NCI-H2107 treated with DMSO at 0.1 percent for 48 hours (cell line): Measurements from ENCODE around the gene IKZF2.
A peak's percentile ranks its signal among the peaks of the same experiment; 100 is the strongest.

Experiments
- DNase-seq: peaks from one replicate; lab custom pipeline; 2025; ENCODE audit not compliant: unreplicated experiment; lab: John Stamatoyannopoulos, UW

The IKZF2 gene

DNA sequence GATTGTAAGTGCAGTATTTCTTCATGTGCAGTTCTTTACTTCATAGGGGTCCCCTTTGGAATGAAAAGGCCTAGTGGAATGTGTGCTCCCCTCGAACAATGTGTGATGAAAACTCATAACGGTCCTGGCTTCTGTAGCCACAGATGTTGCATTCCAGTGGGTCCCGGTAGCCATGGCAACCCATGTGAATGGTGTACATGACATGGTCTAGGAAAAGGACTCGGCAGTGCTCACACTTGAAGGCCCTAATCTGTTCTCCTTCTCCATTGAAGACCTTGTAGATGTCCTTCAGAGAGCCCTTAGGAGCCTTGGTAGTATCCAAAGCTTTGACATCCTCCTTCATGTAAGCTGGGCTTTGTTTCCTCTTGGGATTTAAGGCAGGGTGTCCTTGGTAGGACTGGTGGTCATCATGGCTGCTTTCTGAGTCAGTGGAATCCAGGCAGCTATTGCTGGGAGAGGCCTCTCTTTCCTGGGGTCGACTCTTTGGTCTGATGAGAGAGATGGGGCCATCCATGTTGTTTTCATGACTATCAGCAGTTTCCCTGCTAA, 144.0 kb downstream of the IKZF2 start:
- DNase-seq: no peak

DNA sequence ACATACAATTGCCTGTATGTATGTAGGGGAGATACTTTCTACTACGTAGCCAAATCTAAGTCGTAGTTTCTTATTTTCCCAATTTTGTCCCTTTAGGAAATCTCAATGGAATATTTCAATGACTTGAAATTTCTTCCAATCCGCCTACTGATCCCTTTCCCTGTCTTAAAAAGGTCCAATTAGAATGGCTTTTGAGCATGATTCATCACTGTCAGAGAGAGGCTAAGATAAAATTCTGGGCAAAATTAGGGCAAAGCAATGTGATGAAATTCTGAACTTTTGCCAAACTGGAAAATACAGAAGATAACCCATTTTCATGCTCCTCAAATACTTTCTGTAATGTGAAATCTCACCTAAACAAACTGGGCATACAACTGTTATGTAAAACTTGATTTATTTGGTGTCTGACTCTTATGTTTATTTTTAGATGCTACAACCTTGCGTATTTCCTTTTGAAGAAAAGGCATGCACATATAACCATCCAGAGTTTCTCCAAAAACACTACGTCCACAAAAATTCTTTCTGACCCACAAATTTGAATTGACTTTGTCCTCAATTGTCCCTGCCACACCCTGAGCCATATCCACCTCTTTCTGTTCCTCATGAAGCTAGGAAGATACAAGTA, 147.1 kb downstream of the IKZF2 start:
- DNase-seq: no peak

DNA sequence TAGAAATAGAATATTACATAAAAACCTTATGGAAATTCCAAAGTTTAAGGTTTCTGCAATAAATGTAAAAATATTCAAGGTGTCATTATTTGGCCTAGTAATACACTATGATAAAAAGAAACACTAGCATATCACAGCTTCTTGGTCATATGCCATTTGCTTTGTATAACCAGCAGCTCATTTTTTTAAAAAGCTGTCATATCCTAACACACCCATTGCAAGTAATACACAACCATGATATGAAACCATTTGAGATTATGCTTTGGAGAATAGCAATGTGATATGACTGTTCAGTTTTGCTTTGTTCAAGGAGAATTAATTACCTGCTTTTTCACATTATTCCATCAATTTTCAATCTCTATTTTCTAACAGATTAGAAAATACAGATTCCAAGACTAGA, 149.0 kb downstream of the IKZF2 start:
- no peak for DNase-seq

DNA sequence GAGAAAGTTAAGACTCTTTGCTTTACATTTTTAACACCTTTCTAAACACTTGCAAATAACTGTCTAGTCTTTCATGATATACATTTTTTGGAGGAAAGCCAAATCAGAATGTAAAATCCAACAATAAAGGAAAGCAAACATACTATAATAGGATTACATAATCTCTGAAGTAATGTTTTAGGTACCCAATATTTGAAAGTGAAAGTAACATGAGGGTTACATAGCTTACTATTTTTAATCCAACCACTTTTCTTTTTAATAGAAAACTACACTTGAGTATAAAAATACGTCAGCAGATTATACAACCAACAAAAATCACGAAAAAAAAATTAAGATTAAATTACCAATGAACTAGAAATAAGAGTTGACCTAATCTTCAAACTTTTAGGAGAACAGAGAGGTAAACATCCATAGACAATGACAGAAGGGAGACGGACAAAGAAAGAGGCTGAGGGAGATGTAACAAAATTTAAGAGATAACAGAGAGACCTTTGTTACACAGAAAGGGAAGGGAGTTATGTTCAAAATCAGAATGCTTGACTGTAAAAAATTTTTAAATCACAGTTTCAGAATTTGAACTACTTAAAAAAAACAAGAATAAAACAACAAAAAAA, 150.0 kb downstream of the IKZF2 start:
- no peak for DNase-seq

DNA sequence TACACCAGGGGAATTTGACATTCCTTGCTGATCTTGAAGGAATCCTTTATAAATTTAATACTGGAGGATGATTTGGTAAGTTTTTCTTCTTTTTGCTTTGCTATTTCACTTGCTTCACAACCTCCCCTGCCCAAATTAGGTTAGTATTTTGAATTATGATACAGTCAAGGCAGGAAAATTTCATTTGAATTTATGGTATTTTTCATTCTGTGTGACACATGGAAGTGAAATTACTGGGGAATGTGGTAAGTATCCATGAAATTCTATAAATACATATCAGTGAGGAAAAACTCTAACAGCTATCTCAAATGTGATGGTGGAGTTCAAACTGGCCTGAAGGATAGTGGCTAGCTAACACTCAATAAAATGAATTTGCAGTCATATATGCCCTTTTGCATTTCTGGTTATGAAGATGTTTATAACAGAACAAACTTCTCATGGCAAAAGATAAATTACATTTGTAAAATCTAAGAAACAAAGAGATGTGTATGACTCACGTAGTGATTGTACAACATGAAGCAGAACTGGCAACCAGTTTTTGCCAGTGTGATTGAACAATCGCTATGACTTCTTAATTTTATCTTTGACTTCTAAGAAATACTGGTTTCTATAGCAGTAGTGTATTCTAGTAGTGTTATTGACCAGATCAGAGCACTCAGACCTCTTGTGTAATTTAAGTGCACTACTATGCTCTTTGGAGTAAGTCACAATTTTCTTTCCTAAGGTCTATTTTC, 152.6 kb downstream of the IKZF2 start:
- no peak for DNase-seq

DNA sequence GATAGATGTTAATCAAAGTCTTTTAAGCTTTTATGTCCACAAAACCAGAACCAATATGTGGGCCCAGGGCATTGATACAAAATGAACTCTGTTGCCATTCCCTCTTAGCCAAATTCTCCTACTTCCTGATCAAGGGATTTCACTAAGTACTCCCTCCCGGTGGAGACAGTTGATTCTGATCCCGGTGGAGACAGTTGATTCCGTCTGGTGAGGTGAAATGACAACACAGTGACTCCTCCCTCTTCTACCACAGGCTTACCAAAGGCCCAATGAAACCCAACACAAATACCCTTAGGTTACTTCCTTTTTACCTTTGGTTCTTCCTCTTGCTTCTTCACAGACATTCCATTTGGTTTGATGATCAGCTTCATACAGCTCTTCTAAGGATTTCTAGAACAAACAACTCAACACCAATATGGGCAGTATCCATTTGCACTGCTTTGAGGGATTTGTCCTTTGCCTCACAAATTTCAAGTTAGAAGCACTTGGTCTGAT, 153.8 kb downstream of the IKZF2 start:
- no peak for DNase-seq

DNA sequence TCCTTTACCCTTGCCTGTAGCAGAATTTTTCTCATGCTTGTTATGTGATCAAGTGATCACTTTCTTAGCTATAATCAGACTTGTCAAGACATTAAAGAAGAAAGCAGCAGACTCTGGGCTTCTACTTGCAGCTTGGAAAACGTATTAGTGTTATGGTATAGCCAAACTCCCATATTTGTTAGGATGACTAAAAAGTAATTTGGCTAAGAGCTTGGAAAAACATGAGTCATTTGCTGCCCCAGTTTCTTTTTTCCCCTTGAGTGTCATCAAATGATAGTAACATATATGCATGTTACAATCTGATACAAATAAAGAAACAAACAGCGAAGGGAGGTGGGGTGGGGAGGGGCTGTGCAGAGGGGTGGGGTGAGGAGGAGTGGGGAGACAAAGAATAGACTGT, 155.5 kb downstream of the IKZF2 start:
- no peak for DNase-seq

DNA sequence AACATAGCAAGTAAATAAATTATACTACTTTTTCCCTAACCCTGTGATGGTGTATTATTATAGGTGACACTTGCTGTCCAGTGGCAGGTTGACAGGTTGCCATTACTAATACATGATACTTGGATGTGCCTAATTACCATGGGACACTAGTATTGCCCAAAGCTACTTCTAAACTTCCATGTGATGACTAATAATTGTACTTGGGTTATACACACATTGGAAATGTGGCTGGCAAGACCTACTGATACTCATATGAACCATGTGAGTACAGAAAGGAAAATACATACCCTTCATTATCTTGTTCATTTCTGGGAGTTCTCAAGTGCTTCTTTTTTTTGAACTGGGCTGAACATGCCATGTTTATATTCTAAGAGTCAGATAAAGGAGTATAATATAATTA, 156.4 kb downstream of the IKZF2 start:
- DNase-seq: no peak

DNA sequence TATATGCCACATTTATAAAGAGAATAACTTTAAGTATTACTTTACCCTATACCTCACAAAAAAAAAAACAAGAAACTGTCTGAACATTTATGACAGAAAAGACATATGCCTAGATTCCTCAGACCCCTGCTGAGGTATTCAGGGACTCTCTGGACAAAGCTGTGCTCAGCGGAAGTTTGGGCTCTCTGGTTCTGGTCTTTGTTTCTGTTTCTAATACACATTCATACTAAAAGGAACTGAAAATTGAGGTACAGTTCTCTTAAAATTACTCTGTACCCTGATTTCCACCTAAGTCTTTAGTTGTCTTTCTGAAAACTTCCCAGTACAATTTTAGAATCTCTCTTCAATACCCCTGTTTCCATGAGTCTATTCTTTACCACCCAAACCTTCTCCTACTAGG, 160.3 kb downstream of the IKZF2 start:
- DNase-seq: no peak

DNA sequence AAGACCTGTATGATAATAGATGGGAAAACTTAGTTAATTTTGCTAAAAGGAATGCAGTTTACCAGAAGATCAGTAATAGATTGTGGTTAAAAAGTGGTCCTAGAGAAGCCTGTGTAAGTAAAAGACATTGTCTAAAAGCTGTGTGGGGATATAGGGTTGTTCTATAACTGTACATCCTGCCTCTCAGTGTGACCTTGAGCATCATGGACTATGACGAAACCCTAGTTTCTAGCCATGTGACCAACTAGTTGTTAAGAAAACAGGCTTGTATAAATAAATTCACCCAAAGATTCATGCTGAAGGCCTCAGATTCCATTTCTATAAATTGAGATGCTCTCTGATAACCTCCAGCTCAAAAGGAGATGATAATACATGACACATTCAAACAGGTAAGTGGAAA, 160.7 kb downstream of the IKZF2 start:
- DNase-seq: no peak

DNA sequence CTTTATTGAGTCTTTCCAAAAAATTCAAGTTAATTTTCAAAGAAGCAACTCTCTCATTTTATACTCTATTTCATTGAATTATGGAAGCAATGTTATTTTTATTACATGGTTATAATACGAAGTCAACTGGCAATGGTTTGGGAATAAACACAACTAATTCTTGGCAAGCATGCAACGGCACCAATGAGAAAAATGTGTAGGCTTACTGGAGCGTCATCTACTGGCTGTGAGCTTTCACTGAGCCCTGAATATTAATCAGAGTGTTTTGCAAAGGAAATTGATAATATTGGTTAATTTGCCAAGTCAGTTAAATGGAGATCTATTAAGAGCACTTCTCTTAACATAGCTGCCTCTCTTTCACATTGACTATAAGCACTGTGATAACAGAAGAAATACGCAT, 163.9 kb downstream of the IKZF2 start:
- DNase-seq: no peak

DNA sequence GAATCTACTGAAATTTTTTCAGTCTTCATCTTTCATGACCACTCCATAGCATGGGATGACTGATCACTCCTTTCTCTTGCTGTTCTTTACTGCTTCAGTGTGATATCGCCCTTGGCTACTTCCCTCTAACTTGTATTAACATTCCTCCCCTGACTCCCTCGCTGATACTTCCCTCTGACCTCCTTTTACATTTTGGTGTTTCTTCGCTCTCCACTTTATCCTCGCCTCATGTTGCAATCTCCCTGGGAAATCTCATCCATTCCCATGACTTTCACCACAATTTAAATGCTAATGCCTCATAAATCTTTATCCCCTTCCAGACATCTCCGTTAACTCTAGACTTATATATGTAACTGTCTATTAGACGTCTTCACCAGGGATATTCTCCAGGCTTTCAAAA, 167.3 kb downstream of the IKZF2 start:
- DNase-seq: no peak

DNA sequence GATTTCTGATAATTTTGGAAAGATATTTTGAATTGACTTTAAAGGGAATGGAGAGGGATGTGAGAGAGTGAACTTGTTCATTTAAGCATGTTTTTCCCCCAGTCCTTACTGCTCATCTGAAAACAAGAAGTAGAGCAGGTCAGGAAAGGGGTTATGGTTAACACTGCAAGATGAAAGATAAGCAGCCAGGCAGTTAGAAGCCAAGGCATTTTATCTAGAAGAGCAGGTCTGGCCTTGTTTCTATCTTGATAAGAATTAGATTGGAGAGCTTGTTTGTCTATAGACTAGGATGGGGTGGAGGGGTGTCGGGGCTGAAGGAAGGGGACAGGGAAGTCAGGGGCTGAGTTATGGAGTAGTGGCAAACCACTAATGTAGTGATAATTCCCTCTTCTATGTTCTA, 171.6 kb downstream of the IKZF2 start:
- no peak for DNase-seq

DNA sequence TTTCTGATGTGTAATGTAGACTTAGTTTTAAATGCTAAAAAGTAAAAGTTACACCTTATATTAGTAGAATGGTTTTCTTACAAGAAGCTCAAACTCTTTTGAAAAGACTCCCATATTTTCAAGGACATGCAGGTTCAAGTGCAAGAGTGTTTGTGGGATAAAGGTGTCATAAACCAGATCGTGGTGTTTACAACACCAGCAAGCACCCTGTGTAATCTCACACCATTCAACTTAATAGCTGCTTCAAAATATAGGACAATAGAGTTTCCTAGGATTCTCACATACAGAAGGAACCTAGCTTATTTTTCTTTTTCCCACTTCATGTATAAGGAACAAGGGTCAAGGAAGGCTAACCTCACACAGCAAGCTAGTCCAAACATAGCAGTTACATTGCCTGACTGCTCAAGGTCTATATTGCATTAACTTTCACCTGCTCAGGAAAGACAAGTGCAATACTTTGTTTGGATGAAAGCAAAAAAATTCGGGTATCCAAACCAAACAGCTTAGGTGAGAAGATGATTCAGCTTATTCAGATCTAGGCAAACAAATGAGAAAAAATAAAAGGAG, 172.3 kb downstream of the IKZF2 start:
- peak; percentile 37 for DNase-seq

DNA sequence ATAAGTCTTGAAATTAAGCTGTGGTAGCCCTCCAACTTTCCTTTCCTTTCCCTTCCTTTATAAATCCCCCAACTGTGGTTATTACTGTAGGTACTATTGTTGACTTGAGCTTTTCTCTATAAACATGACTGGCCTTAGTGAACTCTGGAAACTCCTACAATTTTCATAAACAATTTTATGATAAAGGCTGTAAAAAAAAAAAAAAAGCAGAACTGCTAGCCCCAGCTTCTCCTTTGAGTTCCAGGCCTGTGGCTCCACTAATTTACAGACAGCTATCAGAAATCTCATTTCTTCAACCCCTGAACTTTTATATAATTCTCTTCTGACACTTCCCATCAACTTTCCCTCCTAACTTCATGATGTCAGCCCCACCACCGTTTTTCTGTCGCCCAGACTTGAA, 174.3 kb downstream of the IKZF2 start:
- no peak for DNase-seq

DNA sequence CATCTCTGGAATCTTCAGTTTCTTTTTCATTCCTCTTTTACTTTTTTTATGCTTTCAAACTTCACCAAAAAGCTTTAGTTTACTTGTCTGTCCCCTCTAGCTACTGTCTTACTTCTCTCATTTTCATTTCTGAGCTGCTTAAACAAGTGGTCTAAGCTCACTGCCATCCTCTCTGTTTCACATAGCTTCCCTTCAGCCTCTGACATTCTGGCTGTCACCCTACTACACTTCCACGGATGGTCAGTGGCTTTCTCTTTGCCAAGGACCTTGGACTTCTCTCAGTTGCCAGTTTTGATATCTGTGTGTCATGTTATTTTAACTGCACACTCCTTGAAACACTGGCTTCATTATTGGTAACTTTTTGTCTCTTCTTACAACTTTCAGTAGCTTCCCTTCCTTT, 176.1 kb downstream of the IKZF2 start:
- no peak for DNase-seq

DNA sequence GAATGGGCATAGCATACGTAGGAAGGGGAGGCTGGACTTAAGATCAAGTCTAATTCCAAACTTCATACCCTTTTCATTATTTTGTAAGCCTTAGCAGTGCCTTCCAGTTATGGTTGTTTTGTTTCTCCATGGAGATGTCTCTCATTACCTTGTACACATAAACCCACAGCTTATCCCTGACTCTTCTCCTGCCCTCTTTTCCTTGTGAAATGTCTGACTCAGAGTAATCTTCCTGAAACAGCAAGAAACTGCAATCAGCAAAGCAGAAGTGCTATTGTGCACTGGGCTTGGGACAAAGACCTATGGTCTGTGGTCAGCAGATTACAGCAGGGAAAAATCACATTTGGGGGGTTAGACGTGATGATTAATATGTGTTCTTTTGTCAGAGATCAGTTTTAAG, 176.7 kb downstream of the IKZF2 start:
- no peak for DNase-seq

DNA sequence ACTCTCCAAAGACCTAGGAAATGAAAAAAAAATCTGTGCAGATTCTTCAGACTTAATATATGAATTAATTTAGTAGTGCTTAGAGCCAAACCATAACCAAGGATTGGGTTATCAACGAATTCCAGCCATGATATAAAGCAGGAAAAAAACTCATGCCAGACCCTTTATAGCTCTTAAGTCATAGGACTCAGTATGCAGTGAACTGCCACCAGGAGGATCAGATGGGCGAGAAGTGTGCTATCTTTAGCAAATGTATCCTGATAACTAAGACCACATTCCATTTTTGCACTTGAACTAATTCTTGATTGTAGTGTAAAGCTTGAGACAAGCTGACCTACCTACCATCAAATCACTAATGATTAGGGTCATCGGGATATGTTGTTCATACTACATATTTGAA, 178.1 kb downstream of the IKZF2 start:
- no peak for DNase-seq

DNA sequence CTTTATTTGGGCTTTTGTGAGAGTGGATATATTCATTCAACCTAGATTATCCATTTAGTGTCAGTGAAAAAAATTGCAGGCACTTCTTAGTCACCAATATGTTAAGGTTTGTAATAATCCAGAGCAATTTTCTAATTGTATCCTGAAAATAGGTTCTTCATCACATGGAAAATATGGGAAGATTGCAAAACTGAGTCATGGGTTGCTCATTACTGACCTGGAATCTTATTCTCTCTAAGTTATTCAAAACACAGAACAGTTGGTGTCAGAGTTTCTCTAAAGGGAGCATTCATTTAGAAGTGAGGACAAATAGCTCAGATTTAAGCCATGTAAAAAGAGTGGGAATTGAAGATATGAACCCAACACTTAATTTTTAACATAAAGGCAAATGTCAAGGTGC, 181.3 kb downstream of the IKZF2 start:
- no peak for DNase-seq

DNA sequence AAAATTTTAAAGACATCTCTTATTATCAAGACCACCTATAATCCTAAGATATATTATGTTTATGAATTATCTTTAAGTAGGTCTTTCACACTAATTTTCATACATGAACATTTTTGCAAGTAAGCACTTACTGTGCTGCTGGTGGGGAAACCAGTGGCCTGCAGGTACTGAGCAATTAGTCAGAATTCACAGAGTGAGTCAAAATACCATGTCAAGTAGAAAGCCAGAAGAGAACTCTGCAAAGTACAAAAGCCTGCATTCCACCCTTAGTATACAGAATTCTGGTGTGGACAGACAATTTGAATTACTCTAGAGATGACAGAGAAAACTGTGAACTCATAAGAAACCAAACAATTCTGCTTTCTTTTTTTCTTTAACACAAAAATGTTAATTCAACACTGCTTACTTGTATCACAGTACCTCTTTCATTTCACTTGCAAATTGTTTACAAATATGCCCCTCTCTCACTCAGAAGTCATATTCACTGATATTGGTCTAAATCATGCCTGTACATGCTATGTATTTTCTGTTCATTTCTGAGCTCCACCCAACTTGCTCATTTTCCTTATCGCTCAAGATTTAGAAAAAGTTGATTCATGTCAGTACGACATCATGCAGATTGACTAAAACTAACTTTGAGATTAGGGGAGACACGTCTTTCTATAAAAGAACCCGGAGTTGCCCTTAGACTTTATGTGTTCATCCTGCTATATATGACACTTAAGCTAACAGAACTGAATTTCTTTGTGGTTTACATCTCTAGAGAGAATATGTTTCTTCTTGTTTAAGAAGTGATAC, 182.9 kb downstream of the IKZF2 start:
- DNase-seq: no peak

DNA sequence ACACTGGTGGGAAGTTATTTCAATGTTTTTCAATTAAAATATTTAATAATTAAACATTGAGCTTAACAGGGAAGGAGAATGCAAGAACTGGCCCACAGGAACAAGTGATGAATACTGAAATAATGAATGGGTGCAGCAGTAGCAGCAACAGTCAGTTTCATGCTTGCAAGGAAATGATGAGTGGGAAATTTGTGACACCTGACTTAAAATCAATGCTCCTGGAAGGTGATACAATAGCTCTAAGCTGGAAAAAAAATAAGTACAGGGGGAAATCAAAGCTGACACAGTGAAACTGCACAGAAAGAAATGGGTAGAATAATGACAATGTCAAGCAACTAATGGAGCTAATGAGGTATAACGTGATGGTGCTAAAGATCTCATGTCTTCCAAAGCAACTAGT, 184.5 kb downstream of the IKZF2 start:
- no peak for DNase-seq
